ENCODE data around the gene LYRM4.

DNA sequence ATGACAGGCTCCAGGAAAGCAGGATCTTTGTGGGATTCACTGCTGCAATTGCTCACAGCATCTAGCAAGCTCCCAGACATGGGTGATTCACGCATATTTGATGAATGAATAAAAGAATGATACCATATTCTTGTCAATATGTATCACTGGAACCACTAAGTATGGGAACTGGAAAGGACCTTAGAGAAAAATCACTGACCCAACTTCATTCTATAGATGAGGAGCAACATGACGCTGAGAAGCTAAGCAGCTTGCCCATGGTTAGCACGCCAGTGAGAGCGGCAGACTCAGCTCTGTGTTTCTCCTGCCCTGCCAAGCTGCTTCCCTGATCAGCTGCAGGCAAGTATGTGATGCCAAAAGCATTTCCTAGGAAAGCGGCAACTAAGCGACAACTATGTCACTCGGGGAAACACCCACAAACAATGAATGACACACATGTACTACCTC, 108.8 kb downstream of the LYRM4 start:
- no peak for TF ChIP-seq CTCF (conservative IDR thresholded peaks at IDR 0.05; ENCODE audit: low read depth in 2 of 2)
- no peak for TF ChIP-seq ETS1 (IDR thresholded peaks at IDR 0.05)
- TF ChIP-seq CREB1 (CRISPR knock-in tag; IDR thresholded peaks at IDR 0.05; ENCODE audit: low read depth) = no peak
- TF ChIP-seq STAT1 (IDR thresholded peaks at IDR 0.05; ENCODE audit: unreplicated experiment) = no peak
- TF ChIP-seq POLR2AphosphoS5 (IDR thresholded peaks at IDR 0.05; ENCODE audit: low read depth) = no peak
- TF ChIP-seq JUNB (IDR thresholded peaks at IDR 0.05; ENCODE audit: unreplicated experiment) = no peak
- no peak for TF ChIP-seq EZH2 (IDR thresholded peaks at IDR 0.05; ENCODE audit: low read depth, unreplicated experiment)
- no peak for TF ChIP-seq REST (IDR thresholded peaks at IDR 0.05; ENCODE audit: unreplicated experiment)
